ENCODE data around the gene PLCXD1.

- TF ChIP-seq, protein P1, sequence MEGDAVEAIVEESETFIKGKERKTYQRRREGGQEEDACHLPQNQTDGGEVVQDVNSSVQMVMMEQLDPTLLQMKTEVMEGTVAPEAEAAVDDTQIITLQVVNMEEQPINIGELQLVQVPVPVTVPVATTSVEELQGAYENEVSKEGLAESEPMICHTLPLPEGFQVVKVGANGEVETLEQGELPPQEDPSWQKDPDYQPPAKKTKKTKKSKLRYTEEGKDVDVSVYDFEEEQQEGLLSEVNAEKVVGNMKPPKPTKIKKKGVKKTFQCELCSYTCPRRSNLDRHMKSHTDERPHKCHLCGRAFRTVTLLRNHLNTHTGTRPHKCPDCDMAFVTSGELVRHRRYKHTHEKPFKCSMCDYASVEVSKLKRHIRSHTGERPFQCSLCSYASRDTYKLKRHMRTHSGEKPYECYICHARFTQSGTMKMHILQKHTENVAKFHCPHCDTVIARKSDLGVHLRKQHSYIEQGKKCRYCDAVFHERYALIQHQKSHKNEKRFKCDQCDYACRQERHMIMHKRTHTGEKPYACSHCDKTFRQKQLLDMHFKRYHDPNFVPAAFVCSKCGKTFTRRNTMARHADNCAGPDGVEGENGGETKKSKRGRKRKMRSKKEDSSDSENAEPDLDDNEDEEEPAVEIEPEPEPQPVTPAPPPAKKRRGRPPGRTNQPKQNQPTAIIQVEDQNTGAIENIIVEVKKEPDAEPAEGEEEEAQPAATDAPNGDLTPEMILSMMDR (IDR thresholded peaks at IDR 0.05) = no peak
- TF ChIP-seq POLR2A (IDR thresholded peaks at IDR 0.05) (no peak), EP300 (IDR thresholded peaks at IDR 0.05) (no peak)
These were observed 55.0 kb downstream of the PLCXD1 start for GRCh38 chrX:336227-336626.
